Spleen (tissue), 11 donors: ENCODE results near the gene GSTM5. TPM values are rescaled to one million over a fixed set of nuclear protein-coding genes. Genes with fewer than 3 reads are reported as not detected.
"Not testable (repeated sequence)": the region's sequence is repeated elsewhere in the genome, so short reads cannot be mapped to it uniquely, and the experiment has no call there.

Experiments
- DNase-seq: peaks from one replicate; pipeline ENCODE4 v3.0.0-alpha.2; 2020
- H3K27ac ChIP-seq, 8 donors: fragments of 200-600 bp; sonication (generic) in 7 of 8; 1 replicate in 4 of 8; 2 replicates in 4 of 8; pipeline versions ENCODE4 v1.5.0 to v1.8.0; 2016 to 2021; ENCODE audit warnings: inconsistent platforms in 4 of 8, mild to moderate bottlenecking in 4 of 8, moderate library complexity in 1 of 8
- H3K27me3 ChIP-seq, 7 donors: fragments of 200-600 bp; sonication (generic) in 6 of 7; replicated peaks in 1 of 7; 1 replicate in 4 of 7; 2 replicates in 3 of 7; pipeline versions ENCODE4 v1.5.0 to v1.8.0; 2016 to 2021; ENCODE audit warnings: inconsistent platforms in 3 of 7, mild to moderate bottlenecking in 1 of 7
- H3K36me3 ChIP-seq, 6 donors: fragments of 200-600 bp; sonication (generic) in 5 of 6; 1 replicate in 4 of 6; 2 replicates in 2 of 6; pipeline versions ENCODE4 v1.5.0 to v1.8.0; 2016 to 2021; ENCODE audit warnings: inconsistent platforms in 2 of 6
- H3K4me1 ChIP-seq, 6 donors: fragments of 200-600 bp; sonication (generic) in 5 of 6; 1 replicate in 3 of 6; 2 replicates in 3 of 6; pipeline versions ENCODE4 v1.5.0 to v1.8.0; 2016 to 2021; ENCODE audit warnings: inconsistent platforms in 3 of 6
- H3K4me3 ChIP-seq, 8 donors: fragments of 200-600 bp; sonication (generic) in 7 of 8; 1 replicate in 4 of 8; 2 replicates in 4 of 8; pipeline versions ENCODE4 v1.5.0 to v1.8.0; 2016 to 2021; ENCODE audit warnings: inconsistent platforms in 4 of 8, mild to moderate bottlenecking in 4 of 8, moderate library complexity in 2 of 8
- H3K9me3 ChIP-seq, 8 donors: fragments of 200-600 bp; sonication (generic) in 7 of 8; 1 replicate in 4 of 8; 2 replicates in 4 of 8; pipeline versions ENCODE4 v1.5.0 to v1.8.0; 2016 to 2021; ENCODE audit warnings: inconsistent platforms in 4 of 8
- POLR2A ChIP-seq, 3 donors: fragments of 450-650 bp; IDR thresholded peaks; one replicate each; pipeline ENCODE4 v1.5.1; 2017; ENCODE audit warnings: antibody characterized with exemption in 3 of 3, mild to moderate bottlenecking in 1 of 3
- POLR2AphosphoS5 ChIP-seq, 3 donors: sonication (generic); formaldehyde crosslinking; IDR thresholded peaks; one replicate each; pipeline ENCODE4 v1.5.1; 2017; ENCODE audit warnings: antibody characterized with exemption in 3 of 3
- WGBS, 5 donors: extraction: QIAGEN DNeasy Blood & Tissue Kit in 3 of 5; methylation state at CpG; one replicate each; pipeline versions ENCODE4 v1.1.5 to v1.1.7; 2013 to 2018; 5-methylcytosine and 5-hydroxymethylcytosine counted together
- intact Hi-C: fragments of 100-400 bp; cut with DNase I; formaldehyde crosslinking; loops from one replicate; pipeline ENCODE4 v1.15.0; 2023; ENCODE audit warnings: low total_unique reads
- polyA plus RNA-seq, 3 donors: library from polyadenylated mRNA; stranded (reverse); fragments of 200-250 nt; gene quantifications; one replicate each; pipeline ENCODE4 v1.2.1, GENCODE V29; 2013
- total RNA-seq, 7 donors: library from RNA; depleted of rRNA in 3 of 7; stranded (reverse); fragments of >200 nt in 3 of 7; fragmentation: NEBNext Ultra II Directional in 4 of 7; extraction: Animal tissue kit (Norgen Biotek cat#: 25700) in 4 of 7; gene quantifications; one replicate each; pipeline versions ENCODE4 v1.1.0 to v1.2.1, GENCODE V29; 2016 to 2021
- TF ChIP-seq, protein P1 (sequence below), 11 experiments: fragments of 200-600 bp in 7 of 11; fragments of 450-650 bp in 4 of 11; sonication (generic) in 4 of 11; IDR thresholded peaks in 8 of 11; conservative IDR thresholded peaks in 3 of 11; 1 replicate in 7 of 11; 2 replicates in 4 of 11; pipeline versions ENCODE4 v1.4.0 to v1.8.0; 2016 to 2021; ENCODE audit warnings: antibody characterized with exemption in 11 of 11, inconsistent platforms in 4 of 11, mild to moderate bottlenecking in 1 of 11
- donor health status: healthy with polysubstance abuse.
- donor health status: DM: no; HTN: no; CAD: no; lungs with moderate emphysema.
- donor health status: DM: no; HTN: no; CAD: no.
- donor health status: Bipolar disorder and iron deficiency.
- donor health status: healthy.
- donor health status: DM: no; HTN: no; CAD: no.
- donor health status: DM: yes; HTN: yes; CAD: no.

Gene GSTM5
- total and polyA plus RNA-seq, 10 donors: 1.4 to 13.1 (median 3.5) TPM

DNA sequence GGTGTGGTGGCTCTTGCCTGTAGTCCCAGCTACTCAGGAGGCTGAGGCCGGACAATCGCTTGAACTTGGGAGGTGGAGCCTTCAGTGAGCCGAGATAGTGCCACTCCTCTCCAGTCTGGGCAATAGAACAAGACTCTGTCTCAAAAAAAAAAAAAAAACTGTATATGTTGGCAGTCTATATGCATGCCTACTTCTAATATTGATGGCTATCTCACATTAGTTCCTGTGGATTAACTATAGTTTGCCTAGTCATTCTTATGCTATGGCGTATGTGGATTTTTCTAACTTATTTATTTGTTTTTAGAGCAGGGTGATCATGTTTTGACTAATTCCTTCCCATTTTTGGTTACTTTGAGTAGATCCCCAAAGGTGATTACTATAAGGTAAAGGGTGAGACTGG, 15.0 kb upstream of the GSTM5 start:
- no peak overlapping the region for H3K4me3 ChIP-seq
- H3K4me1 ChIP-seq: no peaks in the 10 kb centered on the region
- intact Hi-C loops: no loop called here
- H3K27me3 ChIP-seq: no peaks in the 10 kb centered on the region
- H3K27ac ChIP-seq: no peak overlapping the region
- DNase-seq: no peak
- no peaks in the 10 kb centered on the region for H3K9me3 ChIP-seq
- WGBS, 5 donors: 94 to 96% methylated on average over 4 of the region's 4 CpGs; no CpG with 5 or more reads in 3 of the 5 donors
- TF ChIP-seq POLR2A (IDR thresholded peaks at IDR 0.05) (no peak), POLR2AphosphoS5 (IDR thresholded peaks at IDR 0.05) (no peak)
- TF ChIP-seq, protein P1, sequence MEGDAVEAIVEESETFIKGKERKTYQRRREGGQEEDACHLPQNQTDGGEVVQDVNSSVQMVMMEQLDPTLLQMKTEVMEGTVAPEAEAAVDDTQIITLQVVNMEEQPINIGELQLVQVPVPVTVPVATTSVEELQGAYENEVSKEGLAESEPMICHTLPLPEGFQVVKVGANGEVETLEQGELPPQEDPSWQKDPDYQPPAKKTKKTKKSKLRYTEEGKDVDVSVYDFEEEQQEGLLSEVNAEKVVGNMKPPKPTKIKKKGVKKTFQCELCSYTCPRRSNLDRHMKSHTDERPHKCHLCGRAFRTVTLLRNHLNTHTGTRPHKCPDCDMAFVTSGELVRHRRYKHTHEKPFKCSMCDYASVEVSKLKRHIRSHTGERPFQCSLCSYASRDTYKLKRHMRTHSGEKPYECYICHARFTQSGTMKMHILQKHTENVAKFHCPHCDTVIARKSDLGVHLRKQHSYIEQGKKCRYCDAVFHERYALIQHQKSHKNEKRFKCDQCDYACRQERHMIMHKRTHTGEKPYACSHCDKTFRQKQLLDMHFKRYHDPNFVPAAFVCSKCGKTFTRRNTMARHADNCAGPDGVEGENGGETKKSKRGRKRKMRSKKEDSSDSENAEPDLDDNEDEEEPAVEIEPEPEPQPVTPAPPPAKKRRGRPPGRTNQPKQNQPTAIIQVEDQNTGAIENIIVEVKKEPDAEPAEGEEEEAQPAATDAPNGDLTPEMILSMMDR (IDR thresholded peaks at IDR 0.05 in 8 of 11, conservative IDR thresholded peaks at IDR 0.05 in 3 of 11): no peak
- H3K36me3 ChIP-seq: peaks cover 0 to 12% (median 0%) of the 10 kb centered on the region in 6 donors

DNA sequence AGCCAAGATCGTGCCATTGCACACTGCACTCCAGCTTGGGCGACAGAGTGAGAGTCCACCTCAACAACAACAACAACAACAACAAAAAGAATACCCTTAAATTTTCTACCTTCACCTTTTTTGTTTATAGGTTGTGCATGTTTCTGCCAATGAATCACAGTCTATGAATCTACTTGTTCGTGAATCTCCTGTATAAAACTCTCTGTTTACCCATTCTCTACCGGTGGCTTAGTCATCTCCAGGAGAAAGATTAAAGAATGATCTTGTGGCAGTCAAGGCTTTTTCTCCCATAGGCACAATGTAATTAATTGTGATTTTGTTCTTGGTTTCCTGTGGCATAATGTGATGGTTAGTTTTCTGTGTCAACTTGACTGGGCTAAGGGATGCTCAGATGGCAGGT, 14.2 kb upstream of the GSTM5 start:
- H3K9me3 ChIP-seq, DNase-seq, intact Hi-C loops, H3K4me3 ChIP-seq, H3K27me3 ChIP-seq, H3K27ac ChIP-seq, H3K4me1 ChIP-seq: not testable (repeated sequence)
- H3K36me3 ChIP-seq: peaks cover 0 to 12% (median 0%) of the 10 kb centered on the region in 6 donors
- WGBS, 5 donors: 94 to 95% methylated on average over 4 of the region's 4 CpGs; no CpG with 5 or more reads in 3 of the 5 donors

DNA sequence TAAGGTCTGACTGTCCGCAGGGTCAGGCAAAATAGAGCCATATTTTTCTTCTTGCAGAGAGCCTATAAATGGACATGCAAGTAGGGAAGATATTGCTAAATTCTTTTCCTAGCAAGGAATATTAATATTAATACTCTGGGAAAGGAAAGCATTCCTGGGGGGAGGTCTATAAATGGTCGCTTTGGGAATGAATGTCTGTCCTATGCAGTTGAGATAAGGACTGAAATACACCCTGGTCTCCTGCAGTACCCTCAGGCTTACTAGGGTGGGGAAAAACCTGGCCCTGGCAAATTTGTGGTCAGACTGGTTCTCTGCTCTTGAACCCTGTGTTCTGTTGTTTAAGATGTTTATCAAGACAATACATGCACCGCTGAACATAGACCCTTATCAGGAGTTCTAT, 9.1 kb upstream of the GSTM5 start:
- H3K36me3 ChIP-seq, intact Hi-C loops, H3K4me1 ChIP-seq, DNase-seq, H3K27me3 ChIP-seq, H3K4me3 ChIP-seq, H3K27ac ChIP-seq: not testable (repeated sequence)
- WGBS, 5 donors: 74 to 84% (median 77%) methylated on average over 3 of the region's 3 CpGs
- peaks cover 0 to 20% (median 9%) of the 10 kb centered on the region in 8 donors for H3K9me3 ChIP-seq

DNA sequence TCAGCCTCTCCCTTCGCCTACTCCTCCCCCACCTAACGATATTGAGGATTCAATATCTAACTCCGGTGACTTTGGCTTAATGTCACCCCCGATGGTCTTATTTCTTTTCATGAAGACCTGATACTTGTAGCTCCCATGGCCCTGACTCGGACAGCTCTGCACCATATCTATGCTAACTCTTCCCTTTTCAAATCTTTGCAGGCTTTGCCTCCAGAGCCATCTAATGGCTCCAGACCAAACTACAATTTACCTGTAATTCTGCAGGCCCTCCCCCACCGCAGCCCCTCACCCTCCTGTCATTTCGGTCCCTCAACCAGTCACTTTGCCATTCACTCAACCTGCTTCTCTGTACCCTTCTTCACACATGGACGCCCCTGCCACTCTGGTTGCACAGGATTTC, 7.9 kb upstream of the GSTM5 start:
- Histone ChIP-seq H3K9me3 (peaks cover 0 to 32% (median 21%) of the 10 kb centered on the region in 8 donors), H3K27ac (no peak overlapping the region), H3K27me3 (no peaks in the 10 kb centered on the region), H3K4me1 (no peaks in the 10 kb centered on the region), H3K4me3 (no peak overlapping the region), H3K36me3 (peaks cover 0 to 4% (median 0%) of the 10 kb centered on the region in 6 donors)
- TF ChIP-seq POLR2AphosphoS5 (IDR thresholded peaks at IDR 0.05): no peak
- TF ChIP-seq POLR2A (IDR thresholded peaks at IDR 0.05): no peak
- TF ChIP-seq, protein P1 (IDR thresholded peaks at IDR 0.05 in 8 of 11, conservative IDR thresholded peaks at IDR 0.05 in 3 of 11): no peak
- no peak for DNase-seq
- WGBS, 5 donors: 70 to 87% (median 83%) methylated on average over 8 of the region's 8 CpGs
- intact Hi-C loops: no loop called here

DNA sequence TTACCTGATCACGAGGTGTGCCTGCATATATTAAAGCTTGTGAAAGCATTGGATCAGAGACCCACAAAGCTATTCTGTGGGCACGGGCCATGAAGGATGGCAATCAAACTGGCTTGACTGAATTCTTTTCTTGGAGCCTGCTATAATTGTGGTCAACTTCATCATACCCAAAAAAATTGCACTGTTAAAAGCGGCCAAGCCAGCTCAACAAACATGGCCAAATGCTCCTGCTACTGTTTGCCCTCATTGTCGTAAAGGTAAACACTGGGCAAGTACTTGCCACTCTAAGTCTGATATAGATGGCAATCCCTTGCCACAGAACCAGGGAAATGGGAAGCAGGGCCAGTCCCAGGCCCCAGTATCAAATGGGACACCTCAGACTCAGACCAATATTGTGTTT, 6.6 kb upstream of the GSTM5 start:
- Histone ChIP-seq H3K4me3 (no peak overlapping the region), H3K27me3 (no peaks in the 10 kb centered on the region), H3K4me1 (no peaks in the 10 kb centered on the region), H3K36me3 (peaks cover 0 to 4% (median 0%) of the 10 kb centered on the region in 6 donors), H3K9me3 (peaks cover 0 to 40% (median 27%) of the 10 kb centered on the region in 8 donors), H3K27ac (no peak overlapping the region)
- TF ChIP-seq POLR2A (IDR thresholded peaks at IDR 0.05) (no peak), POLR2AphosphoS5 (IDR thresholded peaks at IDR 0.05) (no peak)
- TF ChIP-seq, protein P1 (IDR thresholded peaks at IDR 0.05 in 8 of 11, conservative IDR thresholded peaks at IDR 0.05 in 3 of 11): no peak
- WGBS, 5 donors: 89 to 96% (median 92%) methylated on average over 4 of the region's 4 CpGs
- intact Hi-C loops: no loop called here
- DNase-seq: no peak

DNA sequence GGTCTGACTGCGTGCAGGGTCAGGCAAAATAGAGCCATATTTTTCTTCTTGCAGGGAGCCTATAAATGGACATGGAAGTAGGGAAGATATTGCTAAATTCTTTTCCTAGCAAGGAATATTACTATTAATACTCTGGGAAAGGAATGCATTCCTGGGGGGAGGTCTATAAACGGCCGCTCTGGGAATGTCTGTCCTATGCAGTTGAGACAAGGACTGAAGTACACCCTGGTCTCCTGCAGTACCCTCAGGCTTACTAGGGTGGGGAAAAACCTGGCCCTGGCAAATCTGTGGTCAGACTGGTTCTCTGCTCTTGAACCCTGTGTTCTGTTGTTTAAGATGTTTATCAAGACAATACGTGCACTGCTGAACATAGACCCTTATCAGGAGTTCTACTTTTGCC, 3.1 kb upstream of the GSTM5 start:
- peaks cover 0 to 10% (median 0%) of the 10 kb centered on the region in 7 donors for H3K27me3 ChIP-seq
- WGBS, 5 donors: 67 to 92% (median 77%) methylated on average over 4 of the region's 4 CpGs
- H3K4me3 ChIP-seq, H3K36me3 ChIP-seq, intact Hi-C loops, H3K4me1 ChIP-seq, DNase-seq, H3K27ac ChIP-seq: not testable (repeated sequence)
- H3K9me3 ChIP-seq: peaks cover 0 to 27% (median 18%) of the 10 kb centered on the region in 8 donors

DNA sequence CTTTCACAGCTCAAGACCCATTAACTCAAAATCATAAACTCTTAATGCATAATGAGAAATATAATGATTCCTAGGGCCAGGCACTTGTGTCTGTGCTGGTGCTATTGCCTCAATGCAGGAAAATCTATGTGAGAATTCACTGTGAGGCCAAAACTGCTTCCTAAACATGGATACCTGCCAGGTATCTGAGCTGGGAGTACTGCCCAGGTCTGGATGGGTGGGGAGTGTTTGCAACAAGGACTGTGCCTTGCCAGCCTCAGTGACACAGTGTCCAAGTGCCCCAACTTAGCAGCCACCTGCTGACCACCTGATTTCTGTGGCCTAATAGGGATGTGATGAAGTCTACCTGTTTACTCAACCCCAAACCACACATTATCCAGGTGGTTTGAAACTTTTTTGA, 2.2 kb upstream of the GSTM5 start:
- intact Hi-C loops, DNase-seq: not testable (repeated sequence)

More for the DNA sequence above, 2.2 kb upstream of the GSTM5 start:
- peaks cover 0 to 24% (median 18%) of the 10 kb centered on the region in 8 donors for H3K9me3 ChIP-seq
- not testable (repeated sequence) for H3K36me3 ChIP-seq, H3K4me1 ChIP-seq, H3K27ac ChIP-seq, H3K4me3 ChIP-seq
- peaks cover 0 to 10% (median 0%) of the 10 kb centered on the region in 7 donors for H3K27me3 ChIP-seq
